HEK293 (cell line): ENCODE measurements around the gene SAMD11.

Experiments
- SALL2 ChIP-seq: fragments of 450-650 bp; formaldehyde crosslinking; IDR thresholded peaks from 2 replicates; pipeline ENCODE4 v1.5.0; 2017; ENCODE audit warnings: missing biosample characterization, mild to moderate bottlenecking, missing genetic modification characterization, borderline replicate concordance
- YY1 ChIP-seq: fragments of 450-650 bp; formaldehyde crosslinking; IDR thresholded peaks from 2 replicates; pipeline ENCODE4 v1.5.1; 2018; ENCODE audit warnings: missing biosample characterization, missing genetic modification characterization
- ZNF121 ChIP-seq: fragments of 450-650 bp; formaldehyde crosslinking; IDR thresholded peaks from 2 replicates; pipeline ENCODE4 v1.5.1; 2016; ENCODE audit warnings: missing biosample characterization, missing genetic modification characterization
- ZNF140 ChIP-seq: fragments of 450-650 bp; formaldehyde crosslinking; IDR thresholded peaks from 2 replicates; pipeline ENCODE4 v1.5.1; 2016; ENCODE audit warnings: missing biosample characterization, missing genetic modification characterization
- ZNF26 ChIP-seq: fragments of 450-650 bp; formaldehyde crosslinking; IDR thresholded peaks from 2 replicates; pipeline ENCODE4 v1.5.1; 2016; ENCODE audit warnings: missing biosample characterization, missing genetic modification characterization
- ZNF404 ChIP-seq: fragments of 450-650 bp; formaldehyde crosslinking; IDR thresholded peaks from 2 replicates; pipeline ENCODE4 v1.5.1; 2017; ENCODE audit warnings: missing biosample characterization, missing genetic modification characterization
- ZNF629 ChIP-seq: fragments of 450-650 bp; formaldehyde crosslinking; IDR thresholded peaks from 2 replicates; pipeline ENCODE4 v1.5.1; 2017; ENCODE audit warnings: missing biosample characterization, missing genetic modification characterization
- ZNF747 ChIP-seq: fragments of 450-650 bp; formaldehyde crosslinking; IDR thresholded peaks from 2 replicates; pipeline ENCODE4 v1.5.1; 2016; ENCODE audit warnings: missing biosample characterization, missing genetic modification characterization
- ZNF776 ChIP-seq: fragments of 450-650 bp; formaldehyde crosslinking; IDR thresholded peaks from 2 replicates; pipeline ENCODE4 v1.5.0; 2017; ENCODE audit warnings: missing biosample characterization, missing genetic modification characterization, borderline replicate concordance
- ZNF792 ChIP-seq: fragments of 450-650 bp; formaldehyde crosslinking; IDR thresholded peaks from 2 replicates; pipeline ENCODE4 v1.5.1; 2016; ENCODE audit warnings: missing biosample characterization, missing genetic modification characterization
- ZSCAN23 ChIP-seq: fragments of 450-650 bp; formaldehyde crosslinking; IDR thresholded peaks from 2 replicates; pipeline ENCODE4 v1.5.1; 2016; ENCODE audit warnings: missing biosample characterization, missing genetic modification characterization
- TF ChIP-seq, protein P1 (sequence below): fragments of 450-650 bp; formaldehyde crosslinking; IDR thresholded peaks from 2 replicates; pipeline ENCODE4 v1.5.1; 2016; ENCODE audit warnings: missing biosample characterization, missing genetic modification characterization
- TF ChIP-seq, protein P2 (sequence below): IDR thresholded peaks from 2 replicates; pipeline ENCODE4 v1.6.1; 2011; ENCODE audit warnings: mild to moderate bottlenecking, low read depth, low read length, borderline replicate concordance

DNA sequence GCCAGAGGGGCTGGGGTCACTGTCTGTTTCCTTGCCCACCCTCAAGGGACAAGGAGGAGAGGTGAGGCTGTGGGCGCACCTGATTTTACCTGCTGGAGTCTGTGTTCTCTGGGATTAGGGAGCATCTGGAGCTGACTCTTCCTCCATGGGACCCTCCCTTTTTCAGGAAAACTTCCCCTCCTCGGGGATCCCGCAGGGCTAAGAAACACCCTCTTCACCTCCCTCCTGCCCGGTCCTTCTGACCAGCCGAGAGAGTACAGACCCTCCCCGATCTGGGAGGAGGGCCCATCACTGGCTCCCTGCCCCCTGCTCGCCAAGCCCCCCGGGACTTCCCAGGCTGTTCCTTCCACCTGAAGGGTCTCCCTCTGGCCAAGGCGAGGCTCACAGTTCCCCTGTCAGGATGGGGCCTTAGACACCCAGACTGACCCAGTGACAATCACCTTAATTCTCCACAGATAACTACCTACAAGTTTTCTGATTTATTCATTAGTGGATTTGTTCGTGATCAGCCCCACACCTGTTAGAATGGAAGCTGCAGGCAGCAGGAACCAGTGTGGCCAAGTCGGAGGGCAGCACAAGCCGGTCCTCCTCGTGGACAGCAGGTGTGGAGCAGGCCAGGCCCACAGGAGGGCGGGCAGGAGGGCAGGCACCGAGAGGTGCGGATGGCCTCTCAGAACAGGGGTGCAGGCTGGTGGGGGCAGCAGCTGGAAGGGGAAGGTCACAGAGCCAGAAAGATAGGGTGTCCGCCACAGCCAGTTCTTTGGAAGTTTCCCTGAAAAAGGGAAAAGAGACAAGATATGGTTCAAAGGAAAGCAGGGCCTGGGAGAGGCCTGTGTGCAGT is 15.9 kb upstream of the SAMD11 start:
- TF ChIP-seq ZSCAN23 (tag by site-specific recombination) (no peak), ZNF404 (tag by site-specific recombination) (no peak), ZNF629 (tag by site-specific recombination) (no peak), ZNF747 (tag by site-specific recombination) (no peak), SALL2 (tag by site-specific recombination) (no peak), ZNF121 (tag by site-specific recombination) (no peak), ZNF792 (tag by site-specific recombination) (no peak), ZNF776 (tag by site-specific recombination) (no peak), ZNF26 (no peak), ZNF140 (tag by site-specific recombination) (no peak), YY1 (tag by site-specific recombination) (no peak)
- TF ChIP-seq, protein P1, sequence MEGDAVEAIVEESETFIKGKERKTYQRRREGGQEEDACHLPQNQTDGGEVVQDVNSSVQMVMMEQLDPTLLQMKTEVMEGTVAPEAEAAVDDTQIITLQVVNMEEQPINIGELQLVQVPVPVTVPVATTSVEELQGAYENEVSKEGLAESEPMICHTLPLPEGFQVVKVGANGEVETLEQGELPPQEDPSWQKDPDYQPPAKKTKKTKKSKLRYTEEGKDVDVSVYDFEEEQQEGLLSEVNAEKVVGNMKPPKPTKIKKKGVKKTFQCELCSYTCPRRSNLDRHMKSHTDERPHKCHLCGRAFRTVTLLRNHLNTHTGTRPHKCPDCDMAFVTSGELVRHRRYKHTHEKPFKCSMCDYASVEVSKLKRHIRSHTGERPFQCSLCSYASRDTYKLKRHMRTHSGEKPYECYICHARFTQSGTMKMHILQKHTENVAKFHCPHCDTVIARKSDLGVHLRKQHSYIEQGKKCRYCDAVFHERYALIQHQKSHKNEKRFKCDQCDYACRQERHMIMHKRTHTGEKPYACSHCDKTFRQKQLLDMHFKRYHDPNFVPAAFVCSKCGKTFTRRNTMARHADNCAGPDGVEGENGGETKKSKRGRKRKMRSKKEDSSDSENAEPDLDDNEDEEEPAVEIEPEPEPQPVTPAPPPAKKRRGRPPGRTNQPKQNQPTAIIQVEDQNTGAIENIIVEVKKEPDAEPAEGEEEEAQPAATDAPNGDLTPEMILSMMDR: no peak
- TF ChIP-seq, protein P2, sequence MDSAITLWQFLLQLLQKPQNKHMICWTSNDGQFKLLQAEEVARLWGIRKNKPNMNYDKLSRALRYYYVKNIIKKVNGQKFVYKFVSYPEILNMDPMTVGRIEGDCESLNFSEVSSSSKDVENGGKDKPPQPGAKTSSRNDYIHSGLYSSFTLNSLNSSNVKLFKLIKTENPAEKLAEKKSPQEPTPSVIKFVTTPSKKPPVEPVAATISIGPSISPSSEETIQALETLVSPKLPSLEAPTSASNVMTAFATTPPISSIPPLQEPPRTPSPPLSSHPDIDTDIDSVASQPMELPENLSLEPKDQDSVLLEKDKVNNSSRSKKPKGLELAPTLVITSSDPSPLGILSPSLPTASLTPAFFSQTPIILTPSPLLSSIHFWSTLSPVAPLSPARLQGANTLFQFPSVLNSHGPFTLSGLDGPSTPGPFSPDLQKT: no peak
